GM23338 (cell line): ENCODE measurements around the gene MAN2C1. TPM values are rescaled to one million over a fixed set of nuclear protein-coding genes. Genes with fewer than 3 reads are reported as not detected.
"Not testable (repeated sequence)": the region's sequence is repeated elsewhere in the genome, so short reads cannot be mapped to it uniquely, and the experiment has no call there.

Experiments used
- ATAC-seq: fragments of 200-7000 bp; cut with Tn5 transposase; 3 replicates; pipeline ENCODE4 v1.9.1; 2020
- DNase-seq: peaks from one replicate; pipeline ENCODE4 v3.0.0-alpha.2; 2015; ENCODE audit warnings: low spot score
- H2AFZ ChIP-seq: fragments of 200-600 bp; sonication (generic); 2 replicates; pipeline ENCODE4 v1.8.0; 2016; ENCODE audit warnings: antibody characterized with exemption, mild to moderate bottlenecking, moderate library complexity
- H3F3A ChIP-seq: fragments of 200-600 bp; sonication (generic); replicated peaks from 2 replicates; pipeline ENCODE4 v1.8.0; 2017; ENCODE audit warnings: antibody characterized with exemption, mixed run types, low read depth
- H3K27ac ChIP-seq: fragments of 200-600 bp; sonication (generic); 2 replicates; pipeline ENCODE4 v1.6.1; 2016; ENCODE audit warnings: low read depth
- H3K27me3 ChIP-seq: fragments of 200-600 bp; sonication (generic); 2 replicates; pipeline ENCODE4 v1.8.0; 2016; ENCODE audit warnings: mild to moderate bottlenecking, mixed run types, moderate library complexity; ENCODE audit not compliant: insufficient read depth
- H3K36me3 ChIP-seq: fragments of 200-600 bp; sonication (generic); 2 replicates; pipeline ENCODE4 v1.8.0; 2016; ENCODE audit warnings: mild to moderate bottlenecking; ENCODE audit not compliant: insufficient read depth
- H3K4me1 ChIP-seq: fragments of 200-600 bp; sonication (generic); 2 replicates; pipeline ENCODE4 v1.8.0; 2016; ENCODE audit warnings: mild to moderate bottlenecking, moderate library complexity; ENCODE audit not compliant: insufficient read depth
- H3K4me2 ChIP-seq: fragments of 200-600 bp; sonication (generic); 2 replicates; pipeline ENCODE4 v1.7.1; 2017; ENCODE audit warnings: mixed run types
- H3K4me3 ChIP-seq: fragments of 200-600 bp; sonication (generic); 2 replicates; pipeline ENCODE4 v1.6.1; 2016; ENCODE audit warnings: mixed run types
- H3K79me2 ChIP-seq: fragments of 200-600 bp; sonication (generic); replicated peaks from 2 replicates; pipeline ENCODE4 v1.8.0; 2017; ENCODE audit warnings: mild to moderate bottlenecking; ENCODE audit not compliant: insufficient read depth
- H3K9me2 ChIP-seq: fragments of 200-600 bp; sonication (generic); 2 replicates; pipeline ENCODE4 v1.8.0; 2017; ENCODE audit not compliant: insufficient read depth
- H4K20me1 ChIP-seq: fragments of 200-600 bp; sonication (generic); replicated peaks from 2 replicates; pipeline ENCODE4 v1.8.0; 2017; ENCODE audit warnings: mild to moderate bottlenecking; ENCODE audit not compliant: insufficient read depth
- H3K27ac Mint-ChIP-seq: 2 replicates; pipeline ENCODE4 v1.8.0; 2020; ENCODE audit warnings: inconsistent platforms, mild to moderate bottlenecking, moderate library complexity, mixed read lengths
- H3K27me3 Mint-ChIP-seq: 3 replicates; pipeline ENCODE4 v1.8.0; 2022; ENCODE audit warnings: low read depth, mild to moderate bottlenecking, moderate library complexity, mixed read lengths, inconsistent platforms; ENCODE audit not compliant: insufficient read depth, poor library complexity
- H3K36me3 Mint-ChIP-seq: 3 replicates; pipeline ENCODE4 v1.8.0; 2021; ENCODE audit warnings: low read depth, mild to moderate bottlenecking, inconsistent platforms, moderate library complexity, mixed read lengths
- H3K4me1 Mint-ChIP-seq: 3 replicates; pipeline ENCODE4 v1.8.0; 2020; ENCODE audit warnings: mild to moderate bottlenecking, inconsistent platforms, mixed read lengths
- H3K4me3 Mint-ChIP-seq: 3 replicates; pipeline ENCODE4 v1.8.0; 2021; ENCODE audit warnings: moderate library complexity, mild to moderate bottlenecking, inconsistent platforms, mixed read lengths
- H3K9me3 Mint-ChIP-seq: 3 replicates; pipeline ENCODE4 v1.8.0; 2020; ENCODE audit warnings: moderate library complexity, mild to moderate bottlenecking, inconsistent platforms, mixed read lengths
- CREB1 ChIP-seq: fragments of 250-450 bp; sonication (Bioruptor Pico); IDR thresholded peaks from 2 replicates; pipeline ENCODE4 v1.5.0; 2020; ENCODE audit warnings: low read depth, mild to moderate bottlenecking, moderate library complexity
- EZH2 ChIP-seq: fragments of 200-600 bp; sonication (generic); IDR thresholded peaks from one replicate; pipeline ENCODE4 v1.8.0; 2017; ENCODE audit warnings: antibody characterized with exemption, mild to moderate bottlenecking, low read depth; ENCODE audit not compliant: unreplicated experiment
- POLR2AphosphoS5 ChIP-seq: IDR thresholded peaks from 2 replicates; pipeline ENCODE4 v1.6.1; 2016; ENCODE audit warnings: antibody characterized with exemption, low read depth
- STAT1 ChIP-seq: IDR thresholded peaks from one replicate; pipeline ENCODE4 v1.6.1; 2016; ENCODE audit warnings: antibody characterized with exemption; ENCODE audit not compliant: unreplicated experiment
- ZNF114 ChIP-seq: fragments of 250-450 bp; sonication (Bioruptor Pico); IDR thresholded peaks from 2 replicates; pipeline ENCODE4 v1.5.0; 2020; ENCODE audit warnings: mild to moderate bottlenecking, moderate library complexity
- ZNF331 ChIP-seq: fragments of 250-450 bp; sonication (Bioruptor Pico); IDR thresholded peaks from 2 replicates; pipeline ENCODE4 v1.5.0; 2020; ENCODE audit warnings: low read depth, mild to moderate bottlenecking, moderate library complexity
- polyA plus RNA-seq: library from polyadenylated mRNA; unstranded; fragments of >200 nt; fragmentation: Nextera tagmentation; extraction: Ambion mirVana; gene quantifications from 2 replicates; pipeline ENCODE4 v1.2.1, GENCODE V29; 2016
- total RNA-seq: library from RNA; depleted of rRNA; stranded (reverse); fragments of >200 nt; shearing (Covaris generic); gene quantifications from 2 replicates; pipeline ENCODE4 v1.2.3, GENCODE V29; 2014
- TF ChIP-seq, protein P1 (sequence below), 2 experiments: fragments of 200-600 bp in 1 of 2; sonication (generic) in 1 of 2; conservative IDR thresholded peaks; 2 replicates each; pipeline versions ENCODE4 v1.5.1 to v1.6.1; 2016 to 2017; ENCODE audit warnings: antibody characterized with exemption in 2 of 2, low read depth in 2 of 2, mild to moderate bottlenecking in 2 of 2, moderate library complexity in 1 of 2
- TF ChIP-seq, protein P2 (sequence below): IDR thresholded peaks from 2 replicates; pipeline ENCODE4 v1.6.1; 2016; ENCODE audit warnings: antibody characterized with exemption

Gene MAN2C1
- total and polyA plus RNA-seq, 2 experiments from 2014 or later: 42.3 to 129 TPM

DNA sequence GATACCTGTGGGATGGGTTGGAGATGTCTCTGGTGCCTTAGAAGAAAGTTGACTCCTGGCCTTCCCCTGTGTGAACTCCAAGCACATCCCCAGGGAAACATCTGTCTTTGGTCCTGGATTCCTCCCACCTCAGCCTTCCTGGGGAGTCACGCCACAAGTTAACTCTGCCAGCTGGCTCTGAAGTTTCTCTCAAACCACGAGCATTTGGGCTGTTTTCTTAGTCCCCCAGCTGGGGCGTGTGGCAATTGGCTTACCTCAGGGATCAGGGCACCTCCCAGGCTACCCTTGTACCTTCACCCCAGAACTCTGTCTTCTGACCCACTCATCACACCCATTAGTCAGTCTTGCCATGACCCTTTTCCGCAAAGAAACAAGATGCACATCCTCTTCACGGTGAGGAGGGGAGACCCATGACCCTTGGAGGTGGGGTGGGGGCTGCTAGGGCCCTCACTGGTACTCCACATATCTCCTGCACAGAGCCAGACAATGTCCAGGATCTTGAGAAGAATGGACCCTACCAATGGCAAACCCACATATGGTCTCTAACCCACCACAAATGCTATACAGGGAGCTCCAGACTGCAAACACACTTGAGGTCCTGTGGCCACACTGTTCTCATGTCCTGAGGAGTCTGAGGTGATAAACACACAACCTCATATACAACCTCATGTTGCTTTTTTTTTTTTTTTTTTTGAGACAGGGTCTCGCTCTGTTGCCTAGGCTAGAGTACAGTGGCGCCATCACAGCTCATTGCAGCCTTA, 17.6 kb downstream of the MAN2C1 start:
- ATAC-seq: no peak
- H3K4me3 ChIP-seq: no peak overlapping the region
- Mint-ChIP-seq H3K9me3 (no peaks in the 10 kb centered on the region), H3K4me1 (peaks cover 4% of the 10 kb centered on the region; the same call in 2 of the 3 replicates), H3K4me3 (no peak overlapping the region), H3K36me3 (peaks cover 5% of the 10 kb centered on the region; the same call in 1 of the 3 replicates), H3K27ac (no peak overlapping the region), H3K27me3 (peaks cover 31% of the 10 kb centered on the region)
- no peak overlapping the region for H3K4me2 ChIP-seq
- H3K9me2 ChIP-seq: 0 out of 2 replicates have a peak, but pooled peaks cover 5% of the 10 kb centered on the region
- H3K79me2 ChIP-seq: no peaks in the 10 kb centered on the region
- H3F3A ChIP-seq: 0 out of 2 replicates have a peak, but pooled peaks cover 4% of the 10 kb centered on the region
- no peaks in the 10 kb centered on the region for H4K20me1 ChIP-seq
- H3K27ac ChIP-seq: no peak overlapping the region
- no peak for TF ChIP-seq EZH2
- TF ChIP-seq POLR2AphosphoS5: peak; percentile 14; the same call in 1 of the 2 replicates
- H3K36me3 ChIP-seq: no peaks in the 10 kb centered on the region
- peaks cover 4% of the 10 kb centered on the region; the same call in 1 of the 2 replicates for H3K4me1 ChIP-seq
- no peak overlapping the region for H2AFZ ChIP-seq
- no peak for DNase-seq
- peaks cover 35% of the 10 kb centered on the region for H3K27me3 ChIP-seq

DNA sequence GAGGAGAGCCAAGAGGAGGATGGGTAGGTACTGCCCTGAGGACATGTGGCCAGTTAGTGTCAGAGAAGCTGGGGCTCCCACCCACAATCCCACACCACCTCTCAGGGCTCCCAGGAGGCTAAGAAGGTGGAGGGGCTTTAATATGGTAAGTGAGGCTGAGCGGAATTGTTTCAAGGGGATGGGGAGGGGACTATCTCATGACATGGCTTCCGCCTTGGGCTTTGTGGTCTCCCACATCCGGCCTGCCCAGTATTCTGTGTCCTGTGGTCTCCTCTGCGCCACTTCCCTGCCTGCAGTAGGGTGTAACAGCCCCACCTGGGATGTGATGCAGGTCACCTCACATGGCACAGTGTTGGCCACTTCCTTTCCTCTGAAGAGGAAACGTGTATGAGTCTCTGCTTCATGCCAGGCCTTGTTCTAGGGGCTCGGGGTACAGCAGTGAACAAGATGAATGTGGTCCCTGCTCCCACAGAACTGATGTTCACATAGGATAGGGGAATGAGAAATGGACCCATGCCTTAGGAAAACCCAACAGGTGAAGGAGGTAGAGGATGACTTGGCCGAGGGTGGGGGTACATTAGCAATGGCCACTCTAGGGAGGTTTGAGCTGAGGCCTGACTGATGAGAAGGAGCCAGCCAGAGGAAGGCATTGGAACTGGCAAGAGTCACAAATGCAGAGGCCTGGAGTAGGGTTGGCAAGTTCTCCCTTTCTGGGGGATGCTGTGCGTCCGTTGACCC, 18.4 kb downstream of the MAN2C1 start:
- TF ChIP-seq EZH2: no peak
- TF ChIP-seq, protein P1, sequence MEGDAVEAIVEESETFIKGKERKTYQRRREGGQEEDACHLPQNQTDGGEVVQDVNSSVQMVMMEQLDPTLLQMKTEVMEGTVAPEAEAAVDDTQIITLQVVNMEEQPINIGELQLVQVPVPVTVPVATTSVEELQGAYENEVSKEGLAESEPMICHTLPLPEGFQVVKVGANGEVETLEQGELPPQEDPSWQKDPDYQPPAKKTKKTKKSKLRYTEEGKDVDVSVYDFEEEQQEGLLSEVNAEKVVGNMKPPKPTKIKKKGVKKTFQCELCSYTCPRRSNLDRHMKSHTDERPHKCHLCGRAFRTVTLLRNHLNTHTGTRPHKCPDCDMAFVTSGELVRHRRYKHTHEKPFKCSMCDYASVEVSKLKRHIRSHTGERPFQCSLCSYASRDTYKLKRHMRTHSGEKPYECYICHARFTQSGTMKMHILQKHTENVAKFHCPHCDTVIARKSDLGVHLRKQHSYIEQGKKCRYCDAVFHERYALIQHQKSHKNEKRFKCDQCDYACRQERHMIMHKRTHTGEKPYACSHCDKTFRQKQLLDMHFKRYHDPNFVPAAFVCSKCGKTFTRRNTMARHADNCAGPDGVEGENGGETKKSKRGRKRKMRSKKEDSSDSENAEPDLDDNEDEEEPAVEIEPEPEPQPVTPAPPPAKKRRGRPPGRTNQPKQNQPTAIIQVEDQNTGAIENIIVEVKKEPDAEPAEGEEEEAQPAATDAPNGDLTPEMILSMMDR (conservative IDR thresholded peaks at IDR 0.05; ENCODE audit: low read depth in 2 of 2): no peak
- TF ChIP-seq, protein P2, sequence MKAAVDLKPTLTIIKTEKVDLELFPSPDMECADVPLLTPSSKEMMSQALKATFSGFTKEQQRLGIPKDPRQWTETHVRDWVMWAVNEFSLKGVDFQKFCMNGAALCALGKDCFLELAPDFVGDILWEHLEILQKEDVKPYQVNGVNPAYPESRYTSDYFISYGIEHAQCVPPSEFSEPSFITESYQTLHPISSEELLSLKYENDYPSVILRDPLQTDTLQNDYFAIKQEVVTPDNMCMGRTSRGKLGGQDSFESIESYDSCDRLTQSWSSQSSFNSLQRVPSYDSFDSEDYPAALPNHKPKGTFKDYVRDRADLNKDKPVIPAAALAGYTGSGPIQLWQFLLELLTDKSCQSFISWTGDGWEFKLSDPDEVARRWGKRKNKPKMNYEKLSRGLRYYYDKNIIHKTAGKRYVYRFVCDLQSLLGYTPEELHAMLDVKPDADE: no peak
- TF ChIP-seq ZNF331 (CRISPR knock-in tag): no peak
- no peak for TF ChIP-seq ZNF114
- no peak for TF ChIP-seq STAT1
- TF ChIP-seq CREB1 (CRISPR knock-in tag): no peak
- no peaks in the 10 kb centered on the region for H4K20me1 ChIP-seq
- H3K4me1 ChIP-seq: peaks cover 4% of the 10 kb centered on the region; the same call in 1 of the 2 replicates
- H3K27ac ChIP-seq: no peak overlapping the region
- 0 out of 2 replicates have a peak, but pooled peaks cover 5% of the 10 kb centered on the region for H3K9me2 ChIP-seq
- no peak overlapping the region for H2AFZ ChIP-seq
- 0 out of 2 replicates have a peak, but pooled peaks cover 4% of the 10 kb centered on the region for H3F3A ChIP-seq
- DNase-seq (no peak), ATAC-seq (no peak)
- Mint-ChIP-seq H3K36me3 (peaks cover 5% of the 10 kb centered on the region; the same call in 1 of the 3 replicates), H3K4me3 (no peak overlapping the region), H3K9me3 (no peaks in the 10 kb centered on the region), H3K27ac (no peak overlapping the region), H3K27me3 (peaks cover 32% of the 10 kb centered on the region), H3K4me1 (peaks cover 4% of the 10 kb centered on the region; the same call in 2 of the 3 replicates)
- H3K79me2 ChIP-seq: no peaks in the 10 kb centered on the region
- H3K4me3 ChIP-seq: no peak overlapping the region
- peaks cover 36% of the 10 kb centered on the region for H3K27me3 ChIP-seq
- H3K36me3 ChIP-seq: no peaks in the 10 kb centered on the region
- no peak overlapping the region for H3K4me2 ChIP-seq

DNA sequence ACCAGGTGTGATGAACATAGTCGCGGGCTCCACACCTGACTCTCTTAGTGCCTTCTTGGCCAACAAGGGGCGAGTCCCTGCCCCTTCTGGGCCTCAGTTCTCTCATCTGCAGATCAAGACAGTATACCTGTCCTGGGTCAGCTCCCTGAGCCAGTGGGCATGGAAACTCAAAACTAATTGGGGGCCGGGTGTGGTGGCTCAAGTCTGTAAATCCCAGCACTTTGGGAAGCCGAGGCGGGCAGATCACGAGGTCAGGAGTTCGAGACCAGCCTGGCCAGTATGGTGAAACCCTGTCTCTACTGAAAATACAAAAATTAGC, 19.1 kb downstream of the MAN2C1 start:
- 0 out of 3 replicates have a peak overlapping the region, but pooled peaks have one; percentile 92 for H3K4me3 Mint-ChIP-seq

More for the DNA sequence above, 19.1 kb downstream of the MAN2C1 start:
- peak overlapping the region; percentile 97 for H3K4me2 ChIP-seq
- not testable (repeated sequence) for H3K36me3 ChIP-seq, H3K9me2 ChIP-seq, H2AFZ ChIP-seq, H3F3A ChIP-seq, H4K20me1 ChIP-seq, H3K36me3 Mint-ChIP-seq, H3K4me1 ChIP-seq, H3K79me2 ChIP-seq, H3K9me3 Mint-ChIP-seq, H3K27ac ChIP-seq, H3K27ac Mint-ChIP-seq, H3K4me1 Mint-ChIP-seq, DNase-seq, ATAC-seq
- H3K27me3 ChIP-seq: peaks cover 36% of the 10 kb centered on the region
- H3K4me3 ChIP-seq: peak overlapping the region; percentile 95; the same call in 1 of the 2 replicates
- peaks cover 32% of the 10 kb centered on the region for H3K27me3 Mint-ChIP-seq
